ENCODE data around the gene ZNF331. TPM values are rescaled to one million over a fixed set of nuclear protein-coding genes. Genes with fewer than 3 reads are reported as not detected.

The ZNF331 gene
- total and polyA plus RNA-seq, 9 donors: 8.7 to 16.7 (median 13.9) TPM

DNA sequence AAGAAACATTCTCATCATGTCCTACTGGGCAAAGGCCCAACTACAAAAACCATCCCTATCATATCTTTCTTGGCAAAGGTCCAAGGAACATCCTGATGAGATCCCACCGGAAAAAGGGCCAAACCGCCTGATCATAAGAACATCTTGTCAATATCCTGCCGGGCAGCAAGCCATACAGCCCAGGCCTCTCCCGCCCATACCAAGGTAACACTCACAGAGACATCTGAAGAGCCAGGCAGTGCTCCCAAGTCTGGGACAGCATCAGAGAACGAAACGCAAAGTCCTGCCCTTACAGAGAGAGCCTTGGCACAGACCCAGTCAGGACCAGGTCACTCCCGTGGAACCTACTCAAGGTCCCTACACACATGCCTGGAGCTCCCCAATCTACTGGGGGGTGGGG is 18.5 kb upstream of the ZNF331 start:
- Histone ChIP-seq H3K27me3 (ENCODE audit: control insufficient read depth, insufficient read depth, low read length) (no peaks in the 10 kb centered on the region), H3K9me3 (replicated peaks; ENCODE audit: control insufficient read depth, low read depth, low read length) (no peaks in the 10 kb centered on the region), H3K36me3 (ENCODE audit: control insufficient read depth, insufficient read depth, low read length) (no peaks in the 10 kb centered on the region), H3K4me1 (ENCODE audit: control insufficient read depth, insufficient read depth, low read length) (peaks cover 23% of the 10 kb centered on the region), H3K27ac (ENCODE audit: low read length) (peak overlapping the region; percentile 99), H3K4me3 (ENCODE audit: low read length) (no peak overlapping the region)
- DNase-seq: peak; percentile 47
- WGBS (ENCODE audit: insufficient coverage): 82% methylated on average over 4 of the region's 7 CpGs

DNA sequence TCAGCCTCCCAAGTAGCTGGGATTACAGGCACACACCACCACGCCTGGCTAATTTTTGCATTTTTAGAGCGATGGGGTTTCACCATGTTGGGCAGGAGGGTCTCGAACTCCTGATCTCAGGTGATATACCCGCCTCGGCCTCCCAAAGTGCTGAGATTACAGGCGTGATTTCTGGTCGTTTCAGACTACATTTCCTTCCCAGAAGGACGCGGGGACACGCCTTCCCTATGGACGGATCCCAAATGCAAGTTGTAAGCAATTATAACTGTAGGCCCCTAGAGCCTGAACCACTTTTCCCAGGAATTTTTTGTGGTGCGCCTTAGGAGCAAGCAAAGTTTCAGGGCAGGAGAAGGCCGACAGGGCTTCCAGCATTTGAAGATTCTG is 17.8 kb upstream of the ZNF331 start:
- Histone ChIP-seq H3K9me3 (replicated peaks; ENCODE audit: control insufficient read depth, low read depth, low read length) (no peaks in the 10 kb centered on the region), H3K4me1 (ENCODE audit: control insufficient read depth, insufficient read depth, low read length) (peaks cover 23% of the 10 kb centered on the region), H3K27ac (ENCODE audit: low read length) (peak overlapping the region; percentile 99), H3K27me3 (ENCODE audit: control insufficient read depth, insufficient read depth, low read length) (no peaks in the 10 kb centered on the region), H3K4me3 (ENCODE audit: low read length) (peak overlapping the region; percentile 86), H3K36me3 (ENCODE audit: control insufficient read depth, insufficient read depth, low read length) (no peaks in the 10 kb centered on the region)
- 48% methylated on average over 12 of the region's 13 CpGs for WGBS (ENCODE audit: insufficient coverage)
- no peak for DNase-seq

DNA sequence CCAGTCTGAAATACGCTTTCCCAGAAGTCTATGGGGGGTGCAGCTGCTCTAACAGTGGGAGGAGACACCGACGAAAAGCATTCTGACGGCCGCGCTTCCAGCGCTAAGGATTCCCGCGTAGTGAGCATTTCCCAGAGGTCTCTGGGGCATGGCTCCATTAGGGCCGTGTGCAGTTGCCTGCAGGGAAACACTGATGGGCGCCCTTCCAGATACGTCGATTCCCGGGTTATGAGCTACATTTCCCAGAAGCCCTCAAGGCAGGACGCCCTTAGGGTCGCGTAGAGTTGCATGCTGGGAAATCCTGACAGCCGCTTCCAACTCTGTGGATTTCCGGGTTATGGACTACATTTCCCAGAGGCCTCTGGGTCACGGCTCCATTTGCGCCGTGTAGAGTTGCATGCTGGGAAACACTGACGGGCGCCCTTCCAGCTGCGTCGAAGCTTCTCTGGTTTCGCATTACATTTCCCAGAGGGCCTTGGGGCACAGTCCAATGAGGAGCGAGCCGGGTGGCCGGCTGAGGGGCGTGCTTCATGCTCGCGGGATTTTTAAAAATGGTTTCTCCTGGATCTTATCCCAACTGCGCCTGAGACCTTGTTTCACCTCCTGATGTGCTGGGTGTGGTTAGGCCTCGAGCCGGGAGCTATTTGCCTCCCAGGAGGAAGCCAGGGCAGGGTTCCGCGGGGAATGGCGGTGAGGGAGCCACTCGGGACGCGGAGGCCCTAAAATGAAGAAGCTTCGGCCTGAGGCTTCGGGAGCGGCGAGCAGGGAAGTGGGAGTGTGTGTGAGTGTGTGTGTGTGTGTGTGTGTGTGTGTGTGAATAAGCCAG is 17.2 kb upstream of the ZNF331 start:
- Histone ChIP-seq H3K4me1 (ENCODE audit: control insufficient read depth, insufficient read depth, low read length) (peaks cover 23% of the 10 kb centered on the region), H3K9me3 (replicated peaks; ENCODE audit: control insufficient read depth, low read depth, low read length) (peaks cover 2% of the 10 kb centered on the region), H3K4me3 (ENCODE audit: low read length) (peak overlapping the region; percentile 86), H3K36me3 (ENCODE audit: control insufficient read depth, insufficient read depth, low read length) (no peaks in the 10 kb centered on the region), H3K27ac (ENCODE audit: low read length) (peak overlapping the region; percentile 99), H3K27me3 (ENCODE audit: control insufficient read depth, insufficient read depth, low read length) (no peaks in the 10 kb centered on the region)
- peak; percentile 100 for DNase-seq
- under 1% methylated on average over 45 of the region's 46 CpGs for WGBS (ENCODE audit: insufficient coverage)

DNA sequence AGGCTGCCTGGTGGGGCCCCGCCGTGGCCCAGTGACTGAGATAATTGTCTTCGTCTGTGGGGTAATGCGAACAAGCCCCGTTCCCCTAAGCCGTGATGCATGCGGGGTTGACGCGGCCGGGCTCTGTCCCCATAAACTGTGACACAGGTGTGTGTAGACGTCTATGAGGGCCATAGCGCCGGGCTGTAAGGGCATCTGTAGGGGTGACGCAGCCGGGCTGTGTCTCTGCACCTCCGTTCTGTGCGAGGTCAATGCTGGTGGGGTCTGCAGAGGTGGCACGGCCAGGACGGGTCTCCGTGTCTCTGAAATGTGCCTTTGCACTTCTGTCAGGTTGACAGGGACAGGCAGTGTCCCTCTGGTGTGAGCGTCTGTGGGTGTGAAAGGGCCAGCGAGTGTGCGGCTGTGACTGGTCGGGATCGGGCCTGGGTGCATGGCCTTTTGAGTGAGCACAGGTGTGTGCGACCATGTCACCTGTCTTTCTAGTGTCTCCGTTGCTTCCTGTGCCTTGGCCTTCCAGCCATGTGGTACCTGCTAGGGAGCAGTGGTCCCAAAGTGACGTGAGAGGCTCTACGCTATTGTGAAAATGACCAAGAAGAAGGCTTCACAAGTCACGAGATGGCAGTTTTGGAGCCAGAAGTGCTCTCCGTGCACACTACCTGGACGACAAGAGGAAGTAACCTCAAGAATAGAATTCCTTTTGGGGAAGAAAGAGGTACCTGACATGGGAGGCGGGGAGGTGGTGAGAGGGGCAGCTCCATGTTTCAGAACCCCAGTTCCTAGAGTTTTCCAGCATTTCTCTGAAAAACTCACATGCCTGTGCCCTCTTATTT is 16.4 kb upstream of the ZNF331 start:
- peaks cover 6% of the 10 kb centered on the region for H3K9me3 ChIP-seq (replicated peaks; ENCODE audit: control insufficient read depth, low read depth, low read length)
- H3K4me3 ChIP-seq (ENCODE audit: low read length): peak overlapping the region; percentile 86
- H3K36me3 ChIP-seq (ENCODE audit: control insufficient read depth, insufficient read depth, low read length): no peaks in the 10 kb centered on the region
- 17% methylated on average over 33 of the region's 33 CpGs for WGBS (ENCODE audit: insufficient coverage)
- peaks cover 23% of the 10 kb centered on the region for H3K4me1 ChIP-seq (ENCODE audit: control insufficient read depth, insufficient read depth, low read length)
- no peaks in the 10 kb centered on the region for H3K27me3 ChIP-seq (ENCODE audit: control insufficient read depth, insufficient read depth, low read length)
- H3K27ac ChIP-seq (ENCODE audit: low read length): peak overlapping the region; percentile 99
- peak; percentile 15 for DNase-seq

DNA sequence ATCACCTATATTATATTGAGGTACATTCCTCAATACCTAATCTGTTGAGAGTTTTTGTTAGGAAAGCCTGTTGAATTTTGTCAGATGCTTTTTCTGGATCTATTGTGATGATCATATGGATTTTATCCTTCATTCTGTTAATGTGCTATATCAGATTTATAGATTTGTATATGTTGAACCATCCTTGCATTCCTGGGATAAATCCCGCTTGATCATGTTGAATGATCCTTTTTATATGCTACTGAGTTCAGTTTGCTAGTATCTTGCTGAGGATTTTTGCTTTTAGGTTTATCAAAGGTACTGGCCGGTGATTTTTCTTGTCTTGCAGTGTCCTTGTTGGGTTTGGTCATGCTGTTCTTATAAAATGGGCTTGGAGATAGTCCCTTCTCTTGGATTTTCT is 12.0 kb upstream of the ZNF331 start:
- Histone ChIP-seq H3K4me1 (ENCODE audit: control insufficient read depth, insufficient read depth, low read length) (peaks cover 10% of the 10 kb centered on the region), H3K27me3 (ENCODE audit: control insufficient read depth, insufficient read depth, low read length) (no peaks in the 10 kb centered on the region), H3K9me3 (replicated peaks; ENCODE audit: control insufficient read depth, low read depth, low read length) (peaks cover 6% of the 10 kb centered on the region), H3K36me3 (ENCODE audit: control insufficient read depth, insufficient read depth, low read length) (no peaks in the 10 kb centered on the region), H3K4me3 (ENCODE audit: low read length) (no peak overlapping the region), H3K27ac (ENCODE audit: low read length) (no peak overlapping the region)
- DNase-seq: no peak
- no CpG with 5 or more reads among the region's 2 CpGs for WGBS (ENCODE audit: insufficient coverage)

DNA sequence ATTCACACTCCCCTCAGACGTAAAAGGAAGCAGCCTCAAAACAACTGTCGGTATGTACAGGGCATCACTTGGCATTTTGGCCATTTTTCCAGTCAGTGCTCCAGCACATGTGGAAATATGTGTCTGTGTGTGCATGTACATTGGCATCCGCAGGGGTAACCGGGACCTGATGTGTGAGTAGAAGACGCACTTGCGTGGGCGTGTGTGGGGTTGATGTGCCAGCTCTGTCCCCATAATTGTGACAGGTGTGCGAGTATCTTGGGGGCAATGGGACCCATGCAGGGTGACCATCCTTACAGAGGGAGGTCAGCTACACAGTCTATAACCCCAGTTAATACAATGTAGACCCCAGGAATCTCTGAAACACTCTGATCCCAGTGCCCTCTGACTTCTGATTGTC is 7.3 kb upstream of the ZNF331 start:
- H3K4me1 ChIP-seq (ENCODE audit: control insufficient read depth, insufficient read depth, low read length): no peaks in the 10 kb centered on the region
- DNase-seq: no peak
- H3K9me3 ChIP-seq (replicated peaks; ENCODE audit: control insufficient read depth, low read depth, low read length): peaks cover 6% of the 10 kb centered on the region
- no peaks in the 10 kb centered on the region for H3K36me3 ChIP-seq (ENCODE audit: control insufficient read depth, insufficient read depth, low read length)
- H3K27ac ChIP-seq (ENCODE audit: low read length): no peak overlapping the region
- WGBS (ENCODE audit: insufficient coverage): 84% methylated on average over 6 of the region's 8 CpGs
- no peaks in the 10 kb centered on the region for H3K27me3 ChIP-seq (ENCODE audit: control insufficient read depth, insufficient read depth, low read length)
- H3K4me3 ChIP-seq (ENCODE audit: low read length): no peak overlapping the region

DNA sequence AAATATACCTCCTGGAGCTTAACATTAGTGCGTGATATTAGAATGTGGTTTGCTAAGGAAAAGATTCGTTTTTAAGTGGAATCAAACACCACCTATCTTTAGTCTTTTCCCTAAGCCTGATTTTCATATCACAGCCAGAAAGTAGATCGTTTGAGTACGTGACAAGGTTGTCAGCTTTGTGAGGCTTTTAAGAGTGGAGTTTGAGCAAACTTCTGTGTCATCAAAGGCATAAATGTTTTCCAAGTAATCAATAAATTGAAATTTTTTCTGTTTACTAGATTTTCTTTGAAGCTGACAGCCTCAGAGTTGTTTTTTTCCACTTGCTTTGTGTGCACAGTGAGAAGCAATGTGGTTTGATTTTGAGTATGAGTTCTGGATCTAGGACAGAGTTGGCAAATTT is 6.5 kb upstream of the ZNF331 start:
- no peaks in the 10 kb centered on the region for H3K36me3 ChIP-seq (ENCODE audit: control insufficient read depth, insufficient read depth, low read length)
- no peaks in the 10 kb centered on the region for H3K4me1 ChIP-seq (ENCODE audit: control insufficient read depth, insufficient read depth, low read length)
- no peak overlapping the region for H3K4me3 ChIP-seq (ENCODE audit: low read length)
- WGBS (ENCODE audit: insufficient coverage): no CpG with 5 or more reads among the region's 4 CpGs
- no peaks in the 10 kb centered on the region for H3K27me3 ChIP-seq (ENCODE audit: control insufficient read depth, insufficient read depth, low read length)
- H3K9me3 ChIP-seq (replicated peaks; ENCODE audit: control insufficient read depth, low read depth, low read length): no peaks in the 10 kb centered on the region
- DNase-seq: no peak
- no peak overlapping the region for H3K27ac ChIP-seq (ENCODE audit: low read length)

DNA sequence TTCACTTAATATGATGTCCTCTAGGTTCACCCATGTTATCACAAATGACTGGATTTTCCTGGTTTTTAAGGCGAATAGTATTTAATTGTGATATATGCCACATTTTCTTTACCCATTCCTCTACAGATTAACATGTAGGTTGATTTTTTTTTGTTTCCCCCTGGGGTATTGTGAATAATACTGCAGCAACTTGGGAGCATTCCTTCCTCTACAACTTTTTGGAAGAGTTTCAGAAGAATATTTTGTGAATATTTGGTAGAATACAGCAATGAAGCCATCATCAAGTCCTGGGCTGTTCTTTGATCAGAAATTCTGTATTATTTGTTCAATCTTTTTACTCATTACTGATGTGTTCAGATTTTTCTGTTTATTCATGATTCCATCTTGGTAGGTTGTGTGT is 5.6 kb upstream of the ZNF331 start:
- no peaks in the 10 kb centered on the region for H3K4me1 ChIP-seq (ENCODE audit: control insufficient read depth, insufficient read depth, low read length)
- H3K4me3 ChIP-seq (ENCODE audit: low read length): no peak overlapping the region
- no peaks in the 10 kb centered on the region for H3K36me3 ChIP-seq (ENCODE audit: control insufficient read depth, insufficient read depth, low read length)
- no peaks in the 10 kb centered on the region for H3K9me3 ChIP-seq (replicated peaks; ENCODE audit: control insufficient read depth, low read depth, low read length)
- H3K27me3 ChIP-seq (ENCODE audit: control insufficient read depth, insufficient read depth, low read length): no peaks in the 10 kb centered on the region
- H3K27ac ChIP-seq (ENCODE audit: low read length): no peak overlapping the region
- DNase-seq: no peak
- no CpG with 5 or more reads among the region's 1 CpG for WGBS (ENCODE audit: insufficient coverage)

DNA sequence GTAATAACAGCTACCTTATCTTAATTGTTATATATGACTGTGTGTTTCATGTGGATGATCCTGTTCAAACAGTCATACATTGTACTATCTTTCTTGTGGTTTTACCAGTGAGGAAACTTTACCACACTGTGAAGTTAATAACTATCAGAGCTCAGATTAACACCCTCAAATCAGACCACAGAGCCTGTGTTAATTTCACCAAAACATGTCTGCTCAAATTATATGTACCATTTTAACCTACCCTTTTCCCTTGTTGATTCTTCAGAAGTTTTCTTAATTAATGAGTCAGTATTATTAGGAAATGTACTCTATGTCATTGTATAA is 1.8 kb upstream of the ZNF331 start:
- no peak overlapping the region for H3K27ac ChIP-seq (ENCODE audit: low read length)
- H3K27me3 ChIP-seq (ENCODE audit: control insufficient read depth, insufficient read depth, low read length): no peaks in the 10 kb centered on the region
- DNase-seq: no peak
- H3K4me1 ChIP-seq (ENCODE audit: control insufficient read depth, insufficient read depth, low read length): peaks cover 2% of the 10 kb centered on the region
- peaks cover 7% of the 10 kb centered on the region for H3K36me3 ChIP-seq (ENCODE audit: control insufficient read depth, insufficient read depth, low read length)
- no peaks in the 10 kb centered on the region for H3K9me3 ChIP-seq (replicated peaks; ENCODE audit: control insufficient read depth, low read depth, low read length)
- H3K4me3 ChIP-seq (ENCODE audit: low read length): no peak overlapping the region

DNA sequence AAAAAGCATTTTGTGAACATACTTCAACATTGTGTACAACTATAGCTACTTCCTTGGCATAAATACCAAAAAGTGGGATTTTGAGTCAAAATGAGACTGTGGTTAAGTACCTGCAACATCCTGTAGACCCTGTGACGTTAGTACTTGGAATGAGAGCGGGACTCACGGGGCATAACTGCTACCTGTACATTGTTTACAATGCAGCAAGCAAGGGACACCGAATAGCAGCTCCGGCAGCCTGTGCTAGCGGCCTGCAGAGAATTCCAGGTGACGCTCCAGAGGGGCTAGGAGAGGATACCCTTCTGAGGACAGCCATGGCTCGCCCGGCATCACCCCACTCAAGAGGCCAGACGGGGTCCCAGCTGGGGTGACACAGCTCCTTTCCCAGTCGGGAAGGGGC is 824 bp upstream of the ZNF331 start:
- DNase-seq: no peak
- WGBS (ENCODE audit: insufficient coverage): 71% methylated on average over 11 of the region's 11 CpGs
- Histone ChIP-seq H3K36me3 (ENCODE audit: control insufficient read depth, insufficient read depth, low read length) (peaks cover 12% of the 10 kb centered on the region), H3K4me1 (ENCODE audit: control insufficient read depth, insufficient read depth, low read length) (peaks cover 2% of the 10 kb centered on the region), H3K9me3 (replicated peaks; ENCODE audit: control insufficient read depth, low read depth, low read length) (no peaks in the 10 kb centered on the region), H3K4me3 (ENCODE audit: low read length) (peak overlapping the region; percentile 80), H3K27me3 (ENCODE audit: control insufficient read depth, insufficient read depth, low read length) (no peaks in the 10 kb centered on the region), H3K27ac (ENCODE audit: low read length) (peak overlapping the region; percentile 83)

All from muscle of leg (tissue), 11 donors.